Putamen (tissue), 1 donor: ENCODE data around the gene CDV3.

Source experiments
- DNase-seq: peaks from one replicate; pipeline ENCODE4 v3.0.0-alpha.2; 2016; ENCODE audit warnings: low spot score

Gene CDV3

DNA sequence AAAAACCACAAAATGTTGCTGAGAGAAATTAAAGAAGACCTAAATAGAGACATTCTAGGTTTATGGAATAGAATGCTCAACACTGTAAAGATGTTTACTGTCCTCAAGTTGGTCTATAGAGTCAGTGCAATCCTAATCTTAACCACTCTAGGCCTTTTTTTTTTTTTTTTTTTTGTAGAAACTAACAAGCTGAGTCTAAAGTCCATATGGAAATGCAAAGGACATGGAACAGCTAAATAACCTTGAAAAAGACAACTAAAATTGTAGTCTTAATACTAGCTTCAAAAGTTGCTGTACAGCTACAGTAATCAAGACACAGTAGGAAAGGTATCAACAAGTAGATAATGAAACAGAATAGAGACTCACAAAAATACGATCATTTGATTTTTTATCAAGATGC, 32.9 kb downstream of the CDV3 start:
- no peak for DNase-seq

GRCh38 chr3:133606902-133607301, 33.4 kb downstream of the CDV3 start:
- DNase-seq, result no peak

DNA sequence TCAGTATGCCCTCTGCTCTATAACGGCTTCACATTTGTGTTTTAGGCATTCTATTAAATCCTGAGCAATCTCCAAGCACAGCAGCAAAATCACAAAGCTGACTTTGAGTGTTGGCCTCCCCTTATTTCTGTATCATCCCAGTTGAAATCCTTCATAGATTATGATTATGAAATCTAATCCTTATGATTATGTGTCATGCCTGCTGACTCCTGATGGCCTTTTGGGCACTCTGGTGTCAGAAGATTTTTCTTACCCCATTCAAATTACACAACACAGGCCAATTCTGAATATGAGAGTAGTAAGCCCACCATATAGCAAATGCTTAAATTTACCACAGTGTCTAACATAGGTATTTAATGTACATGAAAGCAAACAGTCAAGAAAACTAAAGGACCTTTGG, 34.3 kb downstream of the CDV3 start:
- DNase-seq, result no peak

DNA sequence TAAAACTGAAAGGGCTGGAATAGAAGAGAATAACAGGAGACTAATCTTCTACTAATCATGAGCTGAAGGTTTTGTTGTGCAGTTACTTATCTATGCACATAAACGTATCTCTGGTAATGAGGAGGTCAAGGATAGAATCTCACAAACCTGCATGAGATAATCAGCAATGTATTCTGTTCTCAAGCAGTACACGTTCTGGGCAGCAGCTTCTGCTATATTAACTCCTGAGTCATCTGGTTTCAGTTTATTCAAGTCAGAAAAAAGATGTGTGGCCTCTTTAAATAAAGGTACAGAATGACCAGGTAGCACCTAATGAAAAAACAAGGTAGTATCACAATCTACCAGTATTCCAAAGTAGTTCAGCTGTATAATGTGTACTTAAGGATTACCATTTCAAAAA, 34.9 kb downstream of the CDV3 start:
- DNase-seq, result no peak

GRCh38 chr3:133610031-133610430, 36.5 kb downstream of the CDV3 start:
- no peak for DNase-seq

GRCh38 chr3:133611534-133611933, 38.0 kb downstream of the CDV3 start:
- DNase-seq, result no peak

GRCh38 chr3:133620066-133620784, 46.7 kb downstream of the CDV3 start:
- DNase-seq, result peak; percentile 9

GRCh38 chr3:133627789-133628188, 54.3 kb downstream of the CDV3 start:
- no peak for DNase-seq

GRCh38 chr3:133629146-133629545, 55.7 kb downstream of the CDV3 start:
- DNase-seq, result no peak

GRCh38 chr3:133633439-133633838, 60.0 kb downstream of the CDV3 start:
- no peak for DNase-seq
